IMR-90 (cell line): ENCODE measurements around the gene SIPA1L3. TPM values are rescaled to one million over a fixed set of nuclear protein-coding genes. Genes with fewer than 3 reads are reported as not detected.

Experiments used
- ATAC-seq: fragments of 200-7000 bp; cut with Tn5 transposase; 2 replicates; pipeline ENCODE4 v1.9.1; 2020; ENCODE audit warnings: low read depth, mild to moderate bottlenecking, moderate library complexity
- BruUV-seq: library from RNA; stranded (reverse); fragments of 400-500 nt; replicated peaks from 2 replicates; lab custom pipeline; 2021; lab: Mats Ljungman, UMichigan
- CTCF ChIA-PET: fragments of 300-600 bp; formaldehyde crosslinking; extraction: SDS; loops from one replicate; lab custom pipeline; 2021; ENCODE audit warnings: antibody characterized with exemption; lab: Yijun Ruan, JAX
- POLR2A ChIA-PET: fragments of 300-600 bp; sonication (Branson Sonifier 250); formaldehyde crosslinking; loops from one replicate; lab custom pipeline; 2022; ENCODE audit warnings: antibody characterized with exemption; ENCODE audit not compliant: unreplicated experiment; lab: Charles Lee
- DNase-seq: peaks from one replicate; pipeline ENCODE4 v3.0.0; 2013
- H2AFZ ChIP-seq: replicated peaks from 2 replicates; pipeline ENCODE3; 2013; ENCODE audit warnings: low read length, mild to moderate bottlenecking; ENCODE audit not compliant: poor library complexity
- H2AK5ac ChIP-seq: 2 replicates; pipeline ENCODE4 v1.6.1; 2013; ENCODE audit warnings: low read depth, low read length, inconsistent platforms
- H2AK9ac ChIP-seq: replicated peaks from 2 replicates; pipeline ENCODE3; 2013; ENCODE audit warnings: mild to moderate bottlenecking, low read depth, low read length, moderate library complexity; ENCODE audit not compliant: poor library complexity
- H2BK120ac ChIP-seq: 2 replicates; pipeline ENCODE4 v1.6.1; 2013; ENCODE audit warnings: low read depth, low read length, inconsistent platforms
- H2BK15ac ChIP-seq: 3 replicates; pipeline ENCODE4 v1.6.1; 2013; ENCODE audit warnings: low read depth, low read length, inconsistent platforms
- H2BK20ac ChIP-seq: 2 replicates; pipeline ENCODE4 v1.6.1; 2013; ENCODE audit warnings: low read depth, mild to moderate bottlenecking, inconsistent platforms, low read length, moderate library complexity
- H2BK5ac ChIP-seq: 2 replicates; pipeline ENCODE4 v1.6.1; 2013; ENCODE audit warnings: mild to moderate bottlenecking, low read depth, low read length, inconsistent platforms; ENCODE audit not compliant: poor library complexity, severe bottlenecking
- H3K14ac ChIP-seq: replicated peaks from 2 replicates; pipeline ENCODE4 v1.6.1; 2013; ENCODE audit warnings: low read depth, low read length, inconsistent platforms
- H3K18ac ChIP-seq: 2 replicates; pipeline ENCODE4 v1.6.1; 2013; ENCODE audit warnings: low read depth, low read length, control low read depth
- H3K23ac ChIP-seq: 2 replicates; pipeline ENCODE4 v1.6.1; 2013; ENCODE audit warnings: low read depth, low read length, inconsistent platforms
- H3K27ac ChIP-seq: 2 replicates; pipeline ENCODE4 v1.5.1; 2013; ENCODE audit warnings: mild to moderate bottlenecking, control low read depth, low read length; ENCODE audit not compliant: insufficient read depth
- H3K27me3 ChIP-seq: 2 replicates; pipeline ENCODE4 v1.6.1; 2013; ENCODE audit warnings: low read length; ENCODE audit not compliant: control insufficient read depth, insufficient read depth
- H3K36me3 ChIP-seq: 2 replicates; pipeline ENCODE4 v1.6.1; 2013; ENCODE audit warnings: low read length, mixed read lengths; ENCODE audit not compliant: control insufficient read depth, insufficient read depth
- H3K4ac ChIP-seq: 2 replicates; pipeline ENCODE4 v1.6.1; 2013; ENCODE audit warnings: low read depth, low read length, inconsistent platforms
- H3K4me1 ChIP-seq: 2 replicates; pipeline ENCODE4 v1.6.1; 2013; ENCODE audit warnings: low read length, mixed read lengths; ENCODE audit not compliant: control insufficient read depth, insufficient read depth
- H3K4me2 ChIP-seq: 2 replicates; pipeline ENCODE4 v1.6.1; 2013; ENCODE audit warnings: low read depth, mild to moderate bottlenecking, control low read depth, low read length, moderate library complexity
- H3K4me3 ChIP-seq: 2 replicates; pipeline ENCODE4 v1.5.1; 2013; ENCODE audit warnings: low read depth, mild to moderate bottlenecking, control low read depth, low read length, moderate library complexity; ENCODE audit not compliant: insufficient read depth
- H3K56ac ChIP-seq: 2 replicates; pipeline ENCODE4 v1.6.1; 2013; ENCODE audit warnings: low read length, inconsistent platforms; ENCODE audit not compliant: insufficient read depth; ENCODE audit errors: extremely low read depth
- H3K79me1 ChIP-seq, 2 experiments: 2 replicates each; pipeline ENCODE4 v1.6.1; 2013; ENCODE audit warnings: low read length in 2 of 2, inconsistent platforms in 1 of 2, low read depth in 1 of 2
- H3K9ac ChIP-seq: 2 replicates; pipeline ENCODE4 v1.6.1; 2013; ENCODE audit warnings: low read depth, low read length, control low read depth
- H3K9me1 ChIP-seq: 2 replicates; pipeline ENCODE4 v1.6.1; 2013; ENCODE audit warnings: low read length, inconsistent platforms; ENCODE audit not compliant: insufficient read depth
- H3K9me3 ChIP-seq: 2 replicates; pipeline ENCODE4 v1.6.1; 2013; ENCODE audit warnings: low read length; ENCODE audit not compliant: control insufficient read depth, insufficient read depth
- H4K20me1 ChIP-seq: 2 replicates; pipeline ENCODE4 v1.6.1; 2013; ENCODE audit warnings: low read length, inconsistent platforms; ENCODE audit not compliant: insufficient read depth
- H4K5ac ChIP-seq: 2 replicates; pipeline ENCODE4 v1.6.1; 2013; ENCODE audit warnings: mild to moderate bottlenecking, low read depth, low read length, control low read depth
- H4K8ac ChIP-seq, 2 experiments: 2 replicates each; pipeline ENCODE4 v1.6.1; 2013; ENCODE audit warnings: low read depth in 2 of 2, low read length in 2 of 2, control low read depth in 1 of 2, inconsistent platforms in 1 of 2
- H4K91ac ChIP-seq: 2 replicates; pipeline ENCODE4 v1.6.1; 2013; ENCODE audit warnings: low read depth, low read length, inconsistent platforms; ENCODE audit not compliant: insufficient read depth
- BHLHE40 ChIP-seq: fragments of 150-350 bp; IDR thresholded peaks from 2 replicates; pipeline ENCODE4 v1.6.1; 2016; ENCODE audit warnings: mild to moderate bottlenecking, low read depth, low read length
- CEBPB ChIP-seq: IDR thresholded peaks from 2 replicates; pipeline ENCODE4 v1.6.1; 2012; ENCODE audit warnings: low read depth, low read length, improper control_type of control experiment
- CHD1 ChIP-seq: IDR thresholded peaks from 2 replicates; pipeline ENCODE4 v1.6.1; 2012; ENCODE audit warnings: low read depth, low read length, improper control_type of control experiment
- CTCF ChIP-seq: conservative IDR thresholded peaks from 2 replicates; pipeline ENCODE4 v1.5.1; 2012; ENCODE audit warnings: mild to moderate bottlenecking, low read depth, low read length, improper control_type of control experiment
- ELK1 ChIP-seq: fragments of 150-350 bp; IDR thresholded peaks from 2 replicates; pipeline ENCODE4 v1.6.1; 2016; ENCODE audit warnings: low read depth, mild to moderate bottlenecking, low read length, moderate library complexity, borderline replicate concordance
- FOS ChIP-seq: fragments of 150-350 bp; IDR thresholded peaks from 2 replicates; pipeline ENCODE4 v1.6.1; 2016; ENCODE audit warnings: low read depth, low read length
- MAZ ChIP-seq: IDR thresholded peaks from 2 replicates; pipeline ENCODE4 v1.6.1; 2012; ENCODE audit warnings: low read depth, mild to moderate bottlenecking, low read length, improper control_type of control experiment, moderate library complexity, borderline replicate concordance
- MXI1 ChIP-seq: IDR thresholded peaks from 2 replicates; pipeline ENCODE4 v1.6.1; 2012; ENCODE audit warnings: low read depth, mild to moderate bottlenecking, low read length, moderate library complexity, borderline replicate concordance
- POLR2A ChIP-seq: IDR thresholded peaks from 2 replicates; pipeline ENCODE4 v1.6.1; 2012; ENCODE audit warnings: mild to moderate bottlenecking, low read depth, low read length
- RAD21 ChIP-seq: IDR thresholded peaks from 2 replicates; pipeline ENCODE4 v1.6.1; 2012; ENCODE audit warnings: low read length, improper control_type of control experiment
- RCOR1 ChIP-seq: IDR thresholded peaks from 2 replicates; pipeline ENCODE4 v1.6.1; 2012; ENCODE audit warnings: mild to moderate bottlenecking, low read length, improper control_type of control experiment; ENCODE audit not compliant: insufficient replicate concordance
- RFX5 ChIP-seq: IDR thresholded peaks from 2 replicates; pipeline ENCODE4 v1.8.0; 2012; ENCODE audit warnings: low read depth, mild to moderate bottlenecking, low read length, moderate library complexity
- SMC3 ChIP-seq: fragments of 150-350 bp; IDR thresholded peaks from 2 replicates; pipeline ENCODE4 v1.6.1; 2016; ENCODE audit warnings: low read depth, mild to moderate bottlenecking, antibody characterized with exemption, low read length, moderate library complexity
- USF2 ChIP-seq: fragments of 150-350 bp; IDR thresholded peaks from 2 replicates; pipeline ENCODE4 v1.6.1; 2017; ENCODE audit warnings: mild to moderate bottlenecking, antibody characterized with exemption, low read length, low read depth
- WGBS, 2 experiments: methylation state at CpG; one replicate each; pipeline versions ENCODE4 v1.1.5 to v1.1.7; 2013; ENCODE audit warnings: missing lambda C conversion rate in 2 of 2; ENCODE audit not compliant: insufficient read length in 1 of 2; ENCODE audit errors: extremely low coverage in 2 of 2; 5-methylcytosine and 5-hydroxymethylcytosine counted together
- dilution Hi-C: fragments of 300-500 bp; cut with HindIII; formaldehyde crosslinking; loops from one replicate; pipeline ENCODE4 v1.14.3; 2018; ENCODE audit warnings: low sequenced_read_pairs; ENCODE audit not compliant: unreplicated experiment
- in situ Hi-C: fragments of 300-500 bp; cut with MboI; formaldehyde crosslinking; loops from 3 replicates; pipeline ENCODE4 v1.14.3; 2019; ENCODE audit warnings: low sequenced_read_pairs, inconsistent platforms, mixed read lengths
- intact Hi-C: fragments of 100-400 bp; cut with micrococcal nuclease; formaldehyde crosslinking; loops from 2 replicates; pipeline ENCODE4 v1.10.0; 2022
- polyA plus RNA-seq, 3 experiments: library from polyadenylated mRNA; depleted of rRNA; stranded (reverse); fragments of >200 nt; gene quantifications; 2 replicates each; pipeline ENCODE4 v1.2.3, GENCODE V29; 2012; ENCODE audit warnings: low replicate concordance in 1 of 3
- total RNA-seq: library from RNA; depleted of rRNA; stranded (reverse); fragments of >200 nt; gene quantifications from 2 replicates; pipeline ENCODE4 v1.2.3, GENCODE V29; 2012

Gene SIPA1L3
- total and polyA plus RNA-seq, 2 of the 4 experiments (the other 2 are of a cell fraction) = 4.1 to 9.4 TPM

- H3K4ac ChIP-seq = no peak overlapping the region
- H3K27ac ChIP-seq = no peak overlapping the region
- no peak overlapping the region for H3K23ac ChIP-seq
- no peak overlapping the region for H4K91ac ChIP-seq
- H4K20me1 ChIP-seq = peaks cover 8% of the 10 kb centered on the region; the same call in 1 of the 2 replicates
- H2BK120ac ChIP-seq = no peak overlapping the region
- H3K9me1 ChIP-seq = peaks cover 18% of the 10 kb centered on the region; the same call in 1 of the 2 replicates
- CTCF ChIA-PET = interaction anchor here (0.9 kb wide), 1 partner anchor 180 kb away, joined by 3 read pairs; no protein-coding TSS in a partner anchor
- peaks cover 27 to 63% of the 10 kb centered on the region in 2 experiments for H3K79me1 ChIP-seq
- no peak overlapping the region for H3K56ac ChIP-seq
- POLR2A ChIA-PET = no interaction called here
- DNase-seq (no peak), ATAC-seq (no peak)
- no TSS peak for BruUV-seq
- no peak overlapping the region for H2BK15ac ChIP-seq
- H2BK20ac ChIP-seq = no peak overlapping the region
- peaks cover 12% of the 10 kb centered on the region for H3K36me3 ChIP-seq
- 97% methylated on average over 53 of the region's 78 CpGs; no CpG with 5 or more reads in 1 of the 2 experiments for WGBS, 2 experiments
- peaks cover 7% of the 10 kb centered on the region for H3K4me1 ChIP-seq
- H2BK5ac ChIP-seq = no peak overlapping the region
- H3K4me3 ChIP-seq = no peak overlapping the region
- H3K9me3 ChIP-seq = no peaks in the 10 kb centered on the region
- dilution Hi-C loops (no loop called here), in situ Hi-C loops (no loop called here), intact Hi-C loops (no loop called here)
- H3K14ac ChIP-seq = no peak overlapping the region
- H3K4me2 ChIP-seq = no peak overlapping the region
- no peak overlapping the region for H2AFZ ChIP-seq
- H4K5ac ChIP-seq = no peak overlapping the region
- H2AK9ac ChIP-seq = no peak overlapping the region
- no peak overlapping the region for H4K8ac ChIP-seq
- H2AK5ac ChIP-seq = no peak overlapping the region
- H3K18ac ChIP-seq = no peak overlapping the region
- no peak overlapping the region for H3K9ac ChIP-seq
- H3K27me3 ChIP-seq = no peaks in the 10 kb centered on the region
- TF ChIP-seq CHD1 (no peak), RCOR1 (no peak), BHLHE40 (no peak), MXI1 (no peak), ELK1 (no peak), RFX5 (no peak), POLR2A (no peak), USF2 (no peak), SMC3 (no peak), CTCF (no peak), MAZ (no peak), CEBPB (no peak), RAD21 (no peak), FOS (no peak)
These were observed 175.5 kb downstream of the SIPA1L3 start for GRCh38 chr19:38082256-38083118.
